K562 (cell line): ENCODE results near the gene USP32. TPM values are rescaled to one million over a fixed set of nuclear protein-coding genes. Genes with fewer than 3 reads are reported as not detected.
A peak's percentile ranks its signal among the peaks of the same experiment; 100 is the strongest.

Experiments used
- BACH1 ChIP-seq: fragments of 200-800 bp; sonication (Bioruptor generic); IDR thresholded peaks from 2 replicates; pipeline ENCODE4 v1.6.1; 2016; ENCODE audit warnings: missing genetic modification characterization, missing compliant biosample characterization
- FOXA3 ChIP-seq, 2 experiments: fragments of 450-650 bp in 1 of 2; sonication (generic) in 1 of 2; formaldehyde crosslinking; IDR thresholded peaks in 1 of 2; conservative IDR thresholded peaks in 1 of 2; 2 replicates each; pipeline versions ENCODE4 v1.4.0 to v1.8.0; 2020 to 2022; ENCODE audit warnings: mild to moderate bottlenecking in 2 of 2, missing genetic modification reagents in 1 of 2
- FOXM1 ChIP-seq, 2 experiments: fragments of 450-650 bp in 1 of 2; sonication (generic) in 1 of 2; formaldehyde crosslinking in 1 of 2; IDR thresholded peaks; 2 replicates each; pipeline versions ENCODE4 v1.6.1 to v1.9.0; 2017 to 2022; ENCODE audit warnings: low read depth in 2 of 2, mild to moderate bottlenecking in 2 of 2, missing genetic modification reagents in 1 of 2, moderate library complexity in 1 of 2
- JUND ChIP-seq, 2 experiments: IDR thresholded peaks; 2 replicates in 1 of 2; 3 replicates in 1 of 2; pipeline ENCODE4 v1.6.1; 2011; ENCODE audit warnings: borderline replicate concordance in 2 of 2, low read depth in 2 of 2, low read length in 2 of 2, improper control_type of control experiment in 1 of 2, missing biosample characterization in 1 of 2, missing genetic modification characterization in 1 of 2, missing genetic modification reagents in 1 of 2
- KDM1A ChIP-seq, 2 experiments: fragments of 450-650 bp; IDR thresholded peaks; 2 replicates each; pipeline ENCODE4 v1.6.1; 2016; ENCODE audit warnings: mild to moderate bottlenecking in 2 of 2
- LCOR ChIP-seq: sonication (generic); formaldehyde crosslinking; IDR thresholded peaks from 2 replicates; pipeline ENCODE4 v1.8.0; 2022; ENCODE audit warnings: mild to moderate bottlenecking, missing genetic modification reagents
- NR2F6 ChIP-seq: fragments of 450-650 bp; formaldehyde crosslinking; IDR thresholded peaks from 2 replicates; pipeline ENCODE4 v1.4.0; 2020; ENCODE audit warnings: mild to moderate bottlenecking
- PURB ChIP-seq: sonication (generic); formaldehyde crosslinking; IDR thresholded peaks from 2 replicates; pipeline ENCODE4 v1.9.0; 2021; ENCODE audit warnings: low read depth, mild to moderate bottlenecking, missing genetic modification reagents
- RCOR1 ChIP-seq, 2 experiments: IDR thresholded peaks; 2 replicates each; pipeline ENCODE4 v1.6.1; 2012; ENCODE audit warnings: low read depth in 2 of 2, low read length in 2 of 2, borderline replicate concordance in 1 of 2, improper control_type of control experiment in 1 of 2
- TAL1 ChIP-seq: fragments of 450-650 bp; IDR thresholded peaks from 2 replicates; pipeline ENCODE4 v1.6.1; 2016; ENCODE audit warnings: mild to moderate bottlenecking
- XRCC4 ChIP-seq: IDR thresholded peaks from one replicate; pipeline ENCODE4 v1.6.1; 2011; ENCODE audit not compliant: insufficient read depth, insufficient read length; ENCODE audit errors: extremely low read depth
- ZBTB17 ChIP-seq: fragments of 450-650 bp; formaldehyde crosslinking; IDR thresholded peaks from 2 replicates; pipeline ENCODE4 v1.4.0; 2020; ENCODE audit warnings: mild to moderate bottlenecking
- polyA plus RNA-seq, 8 experiments: library from polyadenylated mRNA; depleted of rRNA in 4 of 8; stranded (reverse) in 5 of 8; unstranded in 3 of 8; fragments of >200 nt; fragmentation: Nextera tagmentation in 2 of 8; fragmentation: Illumina TruSeq in 1 of 8; extraction: Ambion mirVana in 2 of 8; extraction: Trizol in 1 of 8; gene quantifications; 2 replicates each; pipeline versions ENCODE4 v1.2.1 to v1.2.3, GENCODE V29; 2011 to 2014; ENCODE audit warnings: inconsistent platforms in 1 of 8, missing spikeins in 1 of 8
- total RNA-seq, 7 experiments: library from RNA; depleted of rRNA in 6 of 7; stranded (reverse); fragments of >200 nt in 6 of 7; fragmentation: Illumina TruSeq in 2 of 7; extraction: Trizol in 2 of 7; gene quantifications; 2 replicates each; pipeline versions ENCODE4 v1.2.1 to v1.2.3, GENCODE V29; 2011 to 2021; ENCODE audit warnings: low replicate concordance in 1 of 7
- TF ChIP-seq, protein P1 (sequence below), 2 experiments: fragments of 450-650 bp; formaldehyde crosslinking in 1 of 2; IDR thresholded peaks; 2 replicates each; pipeline versions ENCODE4 v1.4.0 to v1.6.1; 2014 to 2020; ENCODE audit warnings: mild to moderate bottlenecking in 2 of 2, borderline replicate concordance in 1 of 2, low read depth in 1 of 2
- TF ChIP-seq, protein P2 (sequence below): IDR thresholded peaks from 3 replicates; pipeline ENCODE4 v1.6.1; 2011; ENCODE audit warnings: borderline replicate concordance, mild to moderate bottlenecking, moderate library complexity; ENCODE audit not compliant: insufficient read length; ENCODE audit errors: extremely low read depth

Gene USP32
- total and polyA plus RNA-seq, 9 of the 15 experiments (the other 6 are each of a cell fraction or from before 2014, with no cell fraction given), result 18.0 to 69.3 (median 47.1) TPM

DNA sequence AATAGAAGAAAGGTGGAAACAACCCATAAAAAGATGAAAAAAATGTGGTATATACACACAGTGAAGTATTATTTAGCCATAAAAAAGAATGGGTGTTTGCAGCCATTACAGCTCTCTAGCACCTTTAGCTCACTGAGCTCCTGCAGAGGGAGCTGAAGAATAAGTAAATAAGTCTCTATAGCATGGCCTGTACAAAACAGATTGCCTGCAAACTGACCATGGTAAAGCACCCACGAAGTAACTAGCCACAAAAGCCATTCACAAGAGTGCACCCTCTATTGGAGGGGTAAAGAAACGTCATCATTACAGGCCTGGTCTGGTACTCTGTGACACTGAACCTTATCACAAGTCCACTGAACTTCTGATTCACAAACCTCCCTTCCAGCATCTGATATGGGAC, 76.3 kb downstream of the USP32 start (continued):
- peak; percentile 40; the same call in 1 of the 2 replicates for TF ChIP-seq JUND (IDR thresholded peaks at IDR 0.05; ENCODE audit: borderline replicate concordance, low read depth, low read length)
- peak; percentile 35; the same call in 1 of the 3 replicates for TF ChIP-seq JUND (tag; IDR thresholded peaks at IDR 0.05; ENCODE audit: borderline replicate concordance, low read depth, low read length)
- no peak for TF ChIP-seq XRCC4
- TF ChIP-seq RCOR1 (IDR thresholded peaks at IDR 0.05; ENCODE audit: borderline replicate concordance in 1 of 2, low read depth in 2 of 2, low read length in 2 of 2), result peak in 1 of 2 experiments; percentile 56; a peak in 1 of 4 replicates
- TF ChIP-seq PURB (CRISPR knock-in tag), result no peak
- TF ChIP-seq BACH1, result no peak
- TF ChIP-seq, protein P1, sequence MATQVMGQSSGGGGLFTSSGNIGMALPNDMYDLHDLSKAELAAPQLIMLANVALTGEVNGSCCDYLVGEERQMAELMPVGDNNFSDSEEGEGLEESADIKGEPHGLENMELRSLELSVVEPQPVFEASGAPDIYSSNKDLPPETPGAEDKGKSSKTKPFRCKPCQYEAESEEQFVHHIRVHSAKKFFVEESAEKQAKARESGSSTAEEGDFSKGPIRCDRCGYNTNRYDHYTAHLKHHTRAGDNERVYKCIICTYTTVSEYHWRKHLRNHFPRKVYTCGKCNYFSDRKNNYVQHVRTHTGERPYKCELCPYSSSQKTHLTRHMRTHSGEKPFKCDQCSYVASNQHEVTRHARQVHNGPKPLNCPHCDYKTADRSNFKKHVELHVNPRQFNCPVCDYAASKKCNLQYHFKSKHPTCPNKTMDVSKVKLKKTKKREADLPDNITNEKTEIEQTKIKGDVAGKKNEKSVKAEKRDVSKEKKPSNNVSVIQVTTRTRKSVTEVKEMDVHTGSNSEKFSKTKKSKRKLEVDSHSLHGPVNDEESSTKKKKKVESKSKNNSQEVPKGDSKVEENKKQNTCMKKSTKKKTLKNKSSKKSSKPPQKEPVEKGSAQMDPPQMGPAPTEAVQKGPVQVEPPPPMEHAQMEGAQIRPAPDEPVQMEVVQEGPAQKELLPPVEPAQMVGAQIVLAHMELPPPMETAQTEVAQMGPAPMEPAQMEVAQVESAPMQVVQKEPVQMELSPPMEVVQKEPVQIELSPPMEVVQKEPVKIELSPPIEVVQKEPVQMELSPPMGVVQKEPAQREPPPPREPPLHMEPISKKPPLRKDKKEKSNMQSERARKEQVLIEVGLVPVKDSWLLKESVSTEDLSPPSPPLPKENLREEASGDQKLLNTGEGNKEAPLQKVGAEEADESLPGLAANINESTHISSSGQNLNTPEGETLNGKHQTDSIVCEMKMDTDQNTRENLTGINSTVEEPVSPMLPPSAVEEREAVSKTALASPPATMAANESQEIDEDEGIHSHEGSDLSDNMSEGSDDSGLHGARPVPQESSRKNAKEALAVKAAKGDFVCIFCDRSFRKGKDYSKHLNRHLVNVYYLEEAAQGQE (IDR thresholded peaks at IDR 0.05; ENCODE audit: borderline replicate concordance), result peak; percentile 50; the same call in 1 of the 2 replicates
- TF ChIP-seq, protein P1 (CRISPR knock-in tag; IDR thresholded peaks at IDR 0.05; ENCODE audit: low read depth), result no peak
- TF ChIP-seq LCOR (CRISPR knock-in tag), result no peak
- peak; percentile 11; the same call in 1 of the 2 replicates for TF ChIP-seq TAL1
- no peak for TF ChIP-seq ZBTB17 (CRISPR knock-in tag)
- TF ChIP-seq, protein P2, sequence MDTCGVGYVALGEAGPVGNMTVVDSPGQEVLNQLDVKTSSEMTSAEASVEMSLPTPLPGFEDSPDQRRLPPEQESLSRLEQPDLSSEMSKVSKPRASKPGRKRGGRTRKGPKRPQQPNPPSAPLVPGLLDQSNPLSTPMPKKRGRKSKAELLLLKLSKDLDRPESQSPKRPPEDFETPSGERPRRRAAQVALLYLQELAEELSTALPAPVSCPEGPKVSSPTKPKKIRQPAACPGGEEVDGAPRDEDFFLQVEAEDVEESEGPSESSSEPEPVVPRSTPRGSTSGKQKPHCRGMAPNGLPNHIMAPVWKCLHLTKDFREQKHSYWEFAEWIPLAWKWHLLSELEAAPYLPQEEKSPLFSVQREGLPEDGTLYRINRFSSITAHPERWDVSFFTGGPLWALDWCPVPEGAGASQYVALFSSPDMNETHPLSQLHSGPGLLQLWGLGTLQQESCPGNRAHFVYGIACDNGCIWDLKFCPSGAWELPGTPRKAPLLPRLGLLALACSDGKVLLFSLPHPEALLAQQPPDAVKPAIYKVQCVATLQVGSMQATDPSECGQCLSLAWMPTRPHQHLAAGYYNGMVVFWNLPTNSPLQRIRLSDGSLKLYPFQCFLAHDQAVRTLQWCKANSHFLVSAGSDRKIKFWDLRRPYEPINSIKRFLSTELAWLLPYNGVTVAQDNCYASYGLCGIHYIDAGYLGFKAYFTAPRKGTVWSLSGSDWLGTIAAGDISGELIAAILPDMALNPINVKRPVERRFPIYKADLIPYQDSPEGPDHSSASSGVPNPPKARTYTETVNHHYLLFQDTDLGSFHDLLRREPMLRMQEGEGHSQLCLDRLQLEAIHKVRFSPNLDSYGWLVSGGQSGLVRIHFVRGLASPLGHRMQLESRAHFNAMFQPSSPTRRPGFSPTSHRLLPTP, result no peak
- TF ChIP-seq NR2F6, result no peak
- 0 out of 4 replicates have a peak, but pooled peaks of 1 of the 2 experiments have one; percentile 47 for TF ChIP-seq FOXA3 (CRISPR knock-in tag; conservative IDR thresholded peaks at IDR 0.05 in 1 of 2, IDR thresholded peaks at IDR 0.05 in 1 of 2)
- peak in 1 of 2 experiments; percentile 50; a peak in 2 of 4 replicates for TF ChIP-seq KDM1A (IDR thresholded peaks at IDR 0.05)
- TF ChIP-seq FOXM1 (IDR thresholded peaks at IDR 0.05; ENCODE audit: low read depth), result peak; percentile 48; the same call in 1 of the 2 replicates
- no peak for TF ChIP-seq FOXM1 (CRISPR knock-in tag; IDR thresholded peaks at IDR 0.05; ENCODE audit: low read depth)
